GM10266 (cell line): ENCODE measurements around the gene C9orf50.

ENCODE experiments used
- DNase-seq: peaks from one replicate; pipeline ENCODE4 v3.0.0; 2012; ENCODE audit errors: extremely low spot score
- CTCF ChIP-seq: IDR thresholded peaks from 2 replicates; pipeline ENCODE4 v1.5.1; 2012; ENCODE audit warnings: mild to moderate bottlenecking, low read depth; ENCODE audit not compliant: control insufficient read depth, insufficient read depth; ENCODE audit errors: missing control alignments

The C9orf50 gene

GRCh38 chr9:129624947-129625346 lies 4.0 kb upstream of the C9orf50 start:
- no peak for TF ChIP-seq CTCF
- DNase-seq: peak; percentile 64

GRCh38 chr9:129624168-129624759 lies 3.4 kb upstream of the C9orf50 start:
- TF ChIP-seq CTCF: peak; percentile 77
- peak; percentile 83 for DNase-seq

- DNase-seq: no peak
These were observed 2.4 kb upstream of the C9orf50 start for GRCh38 chr9:129623331-129623730.

GRCh38 chr9:129619787-129620668 lies 873 bp downstream of the C9orf50 start:
- DNase-seq: peak; percentile 37
- peak; percentile 7 for TF ChIP-seq CTCF

More at GRCh38 chr9:129623331-129623730, 2.4 kb upstream of the C9orf50 start:
- no peak for TF ChIP-seq CTCF

- peak; percentile 42 for DNase-seq
These were observed 3.7 kb downstream of the C9orf50 start for GRCh38 chr9:129617167-129617566.

GRCh38 chr9:129615407-129616285 lies 5.3 kb downstream of the C9orf50 start:
- TF ChIP-seq CTCF: no peak
- no peak for DNase-seq

More at GRCh38 chr9:129617167-129617566, 3.7 kb downstream of the C9orf50 start:
- peak; percentile 38 for TF ChIP-seq CTCF
